GM12878 (cell line): ENCODE results near the gene PLEK2. TPM values are rescaled to one million over a fixed set of nuclear protein-coding genes. Genes with fewer than 3 reads are reported as not detected.

ENCODE experiments used
- ATAC-seq: fragments of 200-7000 bp; cut with Tn5 transposase; 3 replicates; pipeline ENCODE4 v1.9.1; 2020; ENCODE audit warnings: mild to moderate bottlenecking, moderate library complexity
- Bru-seq: library from RNA; stranded (reverse); fragments of 400-500 nt; gene quantifications from one replicate; lab custom pipeline; 2021; lab: Mats Ljungman, UMichigan
- BruChase-seq, 2 experiments: library from RNA; stranded (reverse); fragments of 400-500 nt; gene quantifications; one replicate each; lab custom pipeline; 2021; lab: Mats Ljungman, UMichigan
- BruUV-seq: library from RNA; stranded (reverse); fragments of 400-500 nt; replicated peaks from 2 replicates; lab custom pipeline; 2021; lab: Mats Ljungman, UMichigan
- CTCF ChIA-PET: fragments of 300-600 bp; sonication (Branson Sonifier 250); formaldehyde crosslinking; extraction: SDS; loops from one replicate; lab custom pipeline; 2021; ENCODE audit warnings: inconsistent platforms; lab: Yijun Ruan, JAX
- POLR2A ChIA-PET: fragments of 350-600 bp; formaldehyde crosslinking; extraction: SDS; loops from one replicate; lab custom pipeline; 2021; ENCODE audit warnings: inconsistent platforms; lab: Charles Lee
- RAD21 ChIA-PET: fragments of 300-600 bp; sonication (Branson Sonifier 250); formaldehyde crosslinking; loops from one replicate; lab custom pipeline; 2023; ENCODE audit warnings: antibody characterized with exemption; ENCODE audit not compliant: unreplicated experiment; lab: Charles Lee
- SMC1A ChIA-PET: fragments of 300-600 bp; sonication (Branson Sonifier 250); formaldehyde crosslinking; loops from one replicate; lab custom pipeline; 2023; ENCODE audit not compliant: unreplicated experiment, uncharacterized antibody; lab: Charles Lee
- DNase-seq: peaks from one replicate; pipeline ENCODE4 v3.0.0-alpha.2; 2011; ENCODE audit warnings: low read depth, low spot score
- FAIRE-seq: peaks from 3 replicates; lab custom pipeline; 2011; peaks lifted over from hg19 to GRCh38; lab: Jason Lieb, UNC
- H2AFZ ChIP-seq: 2 replicates; pipeline ENCODE4 v1.6.0; 2011; ENCODE audit warnings: low read depth, low read length, control low read depth; ENCODE audit not compliant: control insufficient read depth
- H3K27ac ChIP-seq: 2 replicates; pipeline ENCODE4 v1.5.1; 2011; ENCODE audit warnings: control low read depth; ENCODE audit not compliant: control insufficient read depth, insufficient read depth
- H3K27me3 ChIP-seq, 2 experiments: replicated peaks in 1 of 2; 2 replicates each; pipeline versions ENCODE4 v1.6.0 to v1.6.1; 2011; ENCODE audit warnings: low read length in 1 of 2; ENCODE audit not compliant: control insufficient read depth in 2 of 2, insufficient read depth in 2 of 2
- H3K36me3 ChIP-seq, 2 experiments: 2 replicates each; pipeline ENCODE4 v1.5.1; 2011; ENCODE audit warnings: low read length in 1 of 2; ENCODE audit not compliant: control insufficient read depth in 2 of 2, insufficient read depth in 2 of 2
- H3K4me1 ChIP-seq: 2 replicates; pipeline ENCODE4 v1.6.1; 2011; ENCODE audit warnings: mild to moderate bottlenecking, low read length, moderate library complexity, mixed read lengths; ENCODE audit not compliant: control insufficient read depth, insufficient read depth
- H3K4me2 ChIP-seq: 2 replicates; pipeline ENCODE4 v1.6.0; 2011; ENCODE audit warnings: control low read depth; ENCODE audit not compliant: control insufficient read depth, insufficient read depth
- H3K4me3 ChIP-seq: fragments of 200-600 bp; sonication (generic); 2 replicates; pipeline ENCODE4 v1.5.1; 2016
- H3K79me2 ChIP-seq: 2 replicates; pipeline ENCODE4 v1.6.0; 2011; ENCODE audit warnings: low read length; ENCODE audit not compliant: control insufficient read depth, insufficient read depth
- H3K9ac ChIP-seq: 2 replicates; pipeline ENCODE4 v1.8.0; 2011; ENCODE audit warnings: low read length, control low read depth, mixed read lengths; ENCODE audit not compliant: control insufficient read depth, insufficient read depth
- H3K9me3 ChIP-seq: replicated peaks from 3 replicates; pipeline ENCODE4 v1.5.1; 2011; ENCODE audit warnings: mild to moderate bottlenecking, low read length; ENCODE audit not compliant: control insufficient read depth, insufficient read depth
- H4K20me1 ChIP-seq: 2 replicates; pipeline ENCODE4 v1.6.0; 2011; ENCODE audit not compliant: control insufficient read depth, insufficient read depth
- HDAC6 ChIP-seq: fragments of 200-600 bp; sonication (generic); IDR thresholded peaks from one replicate; pipeline ENCODE4 v1.8.0; 2017; ENCODE audit warnings: antibody characterized with exemption; ENCODE audit not compliant: unreplicated experiment
- YY1 ChIP-seq: IDR thresholded peaks from 2 replicates; pipeline ENCODE4 v1.6.1; 2011; ENCODE audit warnings: low read depth, mild to moderate bottlenecking, low read length
- WGBS: methylation state at CpG from one replicate; pipeline ENCODE4 v1.1.6; 2016; ENCODE audit warnings: low lambda C conversion rate; ENCODE audit not compliant: insufficient replicate concordance, insufficient coverage; ENCODE audit errors: missing lambda C conversion rate; 5-methylcytosine and 5-hydroxymethylcytosine counted together
- in situ Hi-C: fragments of 300-500 bp; cut with MboI; formaldehyde crosslinking; loops from 9 replicates; pipeline ENCODE4 v1.14.3; 2018; ENCODE audit warnings: mixed read lengths
- intact Hi-C: fragments of 100-400 bp; cut with micrococcal nuclease; formaldehyde crosslinking; loops from one replicate; pipeline ENCODE4 v1.14.2; 2022; ENCODE audit not compliant: unreplicated experiment
- long read RNA-seq, 2 experiments: library from polyadenylated mRNA; unstranded; transcript quantifications; one replicate each; pipeline ENCODE4 v2.0.0, GENCODE V29; 2019 to 2020
- polyA minus RNA-seq, 3 experiments: library from RNA; depleted of rRNA, polyadenylated mRNA; stranded (reverse); fragments of >200 nt; gene quantifications; 2 replicates each; pipeline ENCODE4 v1.2.3, GENCODE V29; 2011
- polyA plus RNA-seq, 11 experiments: library from polyadenylated mRNA; depleted of rRNA in 4 of 11; unstranded in 6 of 11; stranded (reverse) in 5 of 11; fragments of >200 nt; fragmentation: Nextera tagmentation in 4 of 11; fragmentation: Illumina TruSeq in 1 of 11; extraction: Ambion mirVana in 4 of 11; extraction: Trizol in 1 of 11; gene quantifications; 1 replicate in 1 of 11; 2 replicates in 10 of 11; pipeline versions ENCODE4 v1.2.1 to v1.2.3, GENCODE V29; 2011 to 2016; ENCODE audit warnings: inconsistent platforms in 2 of 11, missing spikeins in 2 of 11, low read depth in 1 of 11
- total RNA-seq, 4 experiments: library from RNA; depleted of rRNA in 3 of 4; stranded (reverse); fragments of >200 nt in 3 of 4; fragmentation: Illumina TruSeq in 1 of 4; extraction: Trizol in 1 of 4; gene quantifications; 2 replicates each; pipeline versions ENCODE4 v1.2.1 to v1.2.3, GENCODE V29; 2013 to 2021

PLEK2 gene, protein sequence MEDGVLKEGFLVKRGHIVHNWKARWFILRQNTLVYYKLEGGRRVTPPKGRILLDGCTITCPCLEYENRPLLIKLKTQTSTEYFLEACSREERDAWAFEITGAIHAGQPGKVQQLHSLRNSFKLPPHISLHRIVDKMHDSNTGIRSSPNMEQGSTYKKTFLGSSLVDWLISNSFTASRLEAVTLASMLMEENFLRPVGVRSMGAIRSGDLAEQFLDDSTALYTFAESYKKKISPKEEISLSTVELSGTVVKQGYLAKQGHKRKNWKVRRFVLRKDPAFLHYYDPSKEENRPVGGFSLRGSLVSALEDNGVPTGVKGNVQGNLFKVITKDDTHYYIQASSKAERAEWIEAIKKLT
- total RNA-seq (2013; cell fraction: nucleolus; rRNA removed): not detected in 2 replicates
- total RNA-seq (2014; rRNA removed) (not detected in 2 replicates), total RNA-seq (2014; rRNA removed; fragmentation: Illumina TruSeq; extraction: Trizol) (not detected in 2 replicates), total RNA-seq (2021) (not detected in 2 replicates), polyA plus RNA-seq (2011; rRNA removed) (0.08 and 0.10 TPM in 2 replicates), polyA plus RNA-seq (2014; fragmentation: Illumina TruSeq; extraction: Trizol) (0.36 TPM in 1 of 2 replicates, not detected in the other), polyA plus RNA-seq (2014; fragmentation: Nextera tagmentation; extraction: Ambion mirVana) (not detected), polyA plus RNA-seq (2014; rRNA removed) (not detected in 2 replicates), polyA plus RNA-seq (2016; fragmentation: Nextera tagmentation; extraction: Ambion mirVana) (under 1 TPM in 1 of 2 experiments, not detected in 1; 0.20 TPM), polyA minus RNA-seq (2011; rRNA and poly(A)+ RNA removed) (not detected in 2 replicates), Bru-seq, nascent RNA (percentile 10 among the genes with signal in this experiment), BruChase-seq, experiment 1, labeled RNA remaining after a 6-hour chase (not detected), BruChase-seq, experiment 2, labeled RNA remaining after a 2-hour chase (percentile 7 among the genes with signal in this experiment)
- not detected for polyA plus RNA-seq (2011; ENCODE audit: low read depth)
- 0.03 TPM in 1 of 2 replicates, not detected in the other for polyA plus RNA-seq (2011; cell fraction: cytosol; rRNA removed)
- 0.19 TPM in 1 of 2 replicates, not detected in the other for polyA plus RNA-seq (2011; cell fraction: nucleus; rRNA removed)
- polyA plus RNA-seq (2012): not detected in 2 replicates
- polyA minus RNA-seq (2011; cell fraction: cytosol; rRNA and poly(A)+ RNA removed): not detected in 2 replicates
- polyA minus RNA-seq (2011; cell fraction: nucleus; rRNA and poly(A)+ RNA removed): not detected in 2 replicates
- long read RNA-seq, experiment 1: 0 reads
- long read RNA-seq, experiment 2, partial matches to known transcripts: 0 of 1 reads
- long read RNA-seq, experiment 2, other reads (novel, unspliced or antisense): 0 of 1 reads

GRCh38 chr14:67411820-67412421 is at the start of gene PLEK2:
Gene PLEK2, minus strand, starts transcription at chr14:67412165. Its CDS starts 106 bp downstream, at chr14:67412059.
- no peaks in the 10 kb centered on the region for H3K9me3 ChIP-seq
- CTCF ChIA-PET: interaction anchor here (0.8 kb wide), 1 partner anchor 160 kb away, joined by 3 read pairs; no protein-coding TSS in a partner anchor
- POLR2A ChIA-PET: no interaction called here
- intact Hi-C loops (no loop called here), in situ Hi-C loops (no loop called here)
- SMC1A ChIA-PET: no interaction called here
- DNase-seq (no peak), ATAC-seq (peak; percentile 66), FAIRE-seq (no peak)
- no peaks in the 10 kb centered on the region for H3K36me3 ChIP-seq
- no peaks in the 10 kb centered on the region for H3K79me2 ChIP-seq
- no peaks in the 10 kb centered on the region for H3K27me3 ChIP-seq
- RAD21 ChIA-PET: no interaction called here
- TF ChIP-seq YY1 (no peak), HDAC6 (peak; percentile 43)
- H3K4me1 ChIP-seq: no peaks in the 10 kb centered on the region
- H3K9ac ChIP-seq: no peak within 1 kb of the TSS
- H2AFZ ChIP-seq: peak within 1 kb of the TSS; percentile 34
- WGBS: 50% methylated on average over 60 of the region's 63 CpGs
- no peaks in the 10 kb centered on the region for H4K20me1 ChIP-seq
- peak within 1 kb of the TSS; percentile 64; the same call in 1 of the 2 replicates for H3K4me2 ChIP-seq
- BruUV-seq: no TSS peak
- no peak within 1 kb of the TSS for H3K27ac ChIP-seq
- no peak within 1 kb of the TSS; the same call in 1 of the 2 replicates for H3K4me3 ChIP-seq
